CD4-positive, alpha-beta T cell treated with Interleukin-21 for 1 hour (primary cell): ENCODE measurements around the gene RNF128.
A peak's percentile ranks its signal among the peaks of the same experiment; 100 is the strongest.
"Not testable (repeated sequence)": the region's sequence is repeated elsewhere in the genome, so short reads cannot be mapped to it uniquely, and the experiment has no call there.

Source experiments
- DNase-seq: peaks from one replicate; pipeline ENCODE4 v3.0.0-alpha.2; 2020

Gene RNF128

GRCh38 chrX:106751407-106751806, 24.9 kb downstream of the RNF128 start:
- DNase-seq = no peak

GRCh38 chrX:106752101-106752678, 25.7 kb downstream of the RNF128 start:
- DNase-seq = no peak

- DNase-seq = not testable (repeated sequence)
Observed at GRCh38 chrX:106769288-106769687, 42.8 kb downstream of the RNF128 start.

- no peak for DNase-seq
Observed at GRCh38 chrX:106774981-106775380, 48.5 kb downstream of the RNF128 start.

GRCh38 chrX:106780264-106780663, 53.8 kb downstream of the RNF128 start:
- DNase-seq = no peak

- no peak for DNase-seq
Observed at GRCh38 chrX:106780664-106781377, 54.3 kb downstream of the RNF128 start.

- no peak for DNase-seq
Observed at GRCh38 chrX:106783716-106784115, 57.2 kb downstream of the RNF128 start.

- DNase-seq = peak; percentile 3
Observed at GRCh38 chrX:106791495-106791894, 65.0 kb downstream of the RNF128 start.

- no peak for DNase-seq
Observed at GRCh38 chrX:106802063-106802387, 75.5 kb downstream of the RNF128 start.

GRCh38 chrX:106802388-106803275, 76.1 kb downstream of the RNF128 start, which contains the start of gene TBC1D8B:
Gene TBC1D8B, plus strand, starts transcription at chrX:106802673. Its CDS starts 181 bp downstream, at chrX:106802854.
- peak; percentile 51 for DNase-seq

- no peak for DNase-seq
Observed at GRCh38 chrX:106811131-106811910, 84.8 kb downstream of the RNF128 start.

GRCh38 chrX:106812930-106813329, 86.4 kb downstream of the RNF128 start:
- not testable (repeated sequence) for DNase-seq

GRCh38 chrX:106814093-106814492, 87.6 kb downstream of the RNF128 start:
- DNase-seq = not testable (repeated sequence)
